ENCODE measurements around the gene AMIGO1. TPM values are rescaled to one million over a fixed set of nuclear protein-coding genes. Genes with fewer than 3 reads are reported as not detected.
A peak's percentile ranks its signal among the peaks of the same experiment; 100 is the strongest.

AMIGO1 gene
- total and polyA plus RNA-seq, 2 experiments from 2014 or later = 7.7 to 10.5 TPM

GRCh38 chr1:109514846-109515245, 5.3 kb upstream of the AMIGO1 start:
- Histone ChIP-seq H3K4me3 (no peak overlapping the region), H3K36me3 (no peaks in the 10 kb centered on the region)
- no peak for TF ChIP-seq CTCF (IDR thresholded peaks at IDR 0.05; ENCODE audit: low read depth, low read length)

GRCh38 chr1:109513110-109513710, 3.7 kb upstream of the AMIGO1 start:
- TF ChIP-seq CTCF (IDR thresholded peaks at IDR 0.05; ENCODE audit: low read depth, low read length) = no peak
- H3K4me1 ChIP-seq (ENCODE audit: low read depth) = no peaks in the 10 kb centered on the region
- H3K27ac ChIP-seq = no peak overlapping the region
- no peak overlapping the region for H3K4me3 ChIP-seq
- peaks cover 39% of the 10 kb centered on the region for H3K27me3 ChIP-seq
- no peaks in the 10 kb centered on the region for H3K9me3 ChIP-seq (ENCODE audit: low read depth)
- no peaks in the 10 kb centered on the region for H3K36me3 ChIP-seq
- DNase-seq (ENCODE audit: low read depth in 1 of 2, low spot score in 1 of 2) = no peak

More at GRCh38 chr1:109514846-109515245, 5.3 kb upstream of the AMIGO1 start:
- Histone ChIP-seq H3K4me1 (ENCODE audit: low read depth) (no peaks in the 10 kb centered on the region), H3K27me3 (peaks cover 33% of the 10 kb centered on the region), H3K9me3 (ENCODE audit: low read depth) (no peaks in the 10 kb centered on the region), H3K27ac (no peak overlapping the region)
- no peak for DNase-seq (ENCODE audit: low read depth in 1 of 2, low spot score in 1 of 2)

GRCh38 chr1:109508873-109509175, 703 bp downstream of the AMIGO1 start:
- H3K27ac ChIP-seq = no peak overlapping the region
- DNase-seq (ENCODE audit: low read depth in 1 of 2, low spot score in 1 of 2) = no peak

GRCh38 chr1:109508001-109508872, 1.3 kb downstream of the AMIGO1 start:
- H3K27ac ChIP-seq = no peak overlapping the region
- no peaks in the 10 kb centered on the region for H3K36me3 ChIP-seq
- no peak overlapping the region for H3K4me3 ChIP-seq
- no peaks in the 10 kb centered on the region for H3K9me3 ChIP-seq (ENCODE audit: low read depth)
- no peak for DNase-seq (ENCODE audit: low read depth in 1 of 2, low spot score in 1 of 2)
- no peak for TF ChIP-seq CTCF (IDR thresholded peaks at IDR 0.05; ENCODE audit: low read depth, low read length)
- no peaks in the 10 kb centered on the region for H3K4me1 ChIP-seq (ENCODE audit: low read depth)
- H3K27me3 ChIP-seq = peaks cover 40% of the 10 kb centered on the region

More at GRCh38 chr1:109508873-109509175, 703 bp downstream of the AMIGO1 start:
- no peaks in the 10 kb centered on the region for H3K4me1 ChIP-seq (ENCODE audit: low read depth)
- H3K9me3 ChIP-seq (ENCODE audit: low read depth) = no peaks in the 10 kb centered on the region
- peak overlapping the region; percentile 72 for H3K4me3 ChIP-seq
- TF ChIP-seq CTCF (IDR thresholded peaks at IDR 0.05; ENCODE audit: low read depth, low read length) = no peak
- H3K36me3 ChIP-seq = no peaks in the 10 kb centered on the region
- peaks cover 45% of the 10 kb centered on the region for H3K27me3 ChIP-seq

GRCh38 chr1:109504974-109505373, 4.6 kb downstream of the AMIGO1 start:
- H3K36me3 ChIP-seq = no peaks in the 10 kb centered on the region
- no peaks in the 10 kb centered on the region for H3K9me3 ChIP-seq (ENCODE audit: low read depth)
- DNase-seq (ENCODE audit: low read depth in 1 of 2, low spot score in 1 of 2) = no peak
- peaks cover 16% of the 10 kb centered on the region for H3K27me3 ChIP-seq
- no peaks in the 10 kb centered on the region for H3K4me1 ChIP-seq (ENCODE audit: low read depth)
- no peak overlapping the region for H3K27ac ChIP-seq
- no peak for TF ChIP-seq CTCF (IDR thresholded peaks at IDR 0.05; ENCODE audit: low read depth, low read length)
- no peak overlapping the region for H3K4me3 ChIP-seq

All from cardiac muscle cell (in vitro differentiated cells and primary cell).